K562 (cell line): ENCODE measurements around the gene CLCC1. TPM values are rescaled to one million over a fixed set of nuclear protein-coding genes. Genes with fewer than 3 reads are reported as not detected.

Experiments
- ARID3B ChIP-seq: fragments of 250-450 bp; sonication (Bioruptor Pico); IDR thresholded peaks from 2 replicates; pipeline ENCODE4 v1.4.0; 2020; ENCODE audit warnings: borderline replicate concordance
- BACH1 ChIP-seq: fragments of 200-800 bp; sonication (Bioruptor generic); IDR thresholded peaks from 2 replicates; pipeline ENCODE4 v1.6.1; 2016; ENCODE audit warnings: missing genetic modification characterization, missing compliant biosample characterization
- CAMTA2 ChIP-seq: fragments of 250-450 bp; sonication (Bioruptor Pico); conservative IDR thresholded peaks from 2 replicates; pipeline ENCODE4 v1.5.1; 2022
- CSDE1 ChIP-seq, 2 experiments: fragments of 450-650 bp; IDR thresholded peaks; 2 replicates each; pipeline ENCODE4 v1.6.1; 2016; ENCODE audit warnings: mild to moderate bottlenecking in 1 of 2
- EWSR1 ChIP-seq: fragments of 450-650 bp; IDR thresholded peaks from 2 replicates; pipeline ENCODE4 v1.6.1; 2018; ENCODE audit warnings: borderline replicate concordance, mild to moderate bottlenecking, low read depth, moderate library complexity; ENCODE audit not compliant: partially characterized antibody
- HCFC1 ChIP-seq: IDR thresholded peaks from 2 replicates; pipeline ENCODE4 v1.6.1; 2012; ENCODE audit warnings: low read depth, low read length, improper control_type of control experiment
- KAT8 ChIP-seq: fragments of 450-650 bp; IDR thresholded peaks from 2 replicates; pipeline ENCODE4 v1.6.1; 2016; ENCODE audit warnings: low read depth, mild to moderate bottlenecking
- MXD1 ChIP-seq: fragments of 250-450 bp; sonication (Bioruptor Pico); IDR thresholded peaks from 2 replicates; pipeline ENCODE4 v1.8.0; 2021; ENCODE audit warnings: borderline replicate concordance, mild to moderate bottlenecking, moderate library complexity; ENCODE audit not compliant: poor library complexity, severe bottlenecking
- NCOA1 ChIP-seq: fragments of 450-650 bp; IDR thresholded peaks from 2 replicates; pipeline ENCODE4 v1.6.1; 2016; ENCODE audit warnings: low read depth
- NFRKB ChIP-seq: fragments of 450-650 bp; IDR thresholded peaks from 2 replicates; pipeline ENCODE4 v1.6.1; 2016; ENCODE audit warnings: low read depth
- PCBP1 ChIP-seq: fragments of 200-400 bp; formaldehyde crosslinking; IDR thresholded peaks from 2 replicates; pipeline ENCODE4 v1.6.1; 2018; ENCODE audit warnings: mild to moderate bottlenecking, low read depth, low read length; ENCODE audit not compliant: poor library complexity, severe bottlenecking
- PKNOX1 ChIP-seq: fragments of 450-650 bp; IDR thresholded peaks from 2 replicates; pipeline ENCODE4 v1.6.1; 2016
- RB1 ChIP-seq: fragments of 450-650 bp; IDR thresholded peaks from 2 replicates; pipeline ENCODE4 v1.6.1; 2017; ENCODE audit warnings: low read depth, mild to moderate bottlenecking
- SMAD1 ChIP-seq: fragments of 150-350 bp; IDR thresholded peaks from 2 replicates; pipeline ENCODE4 v1.6.1; 2014; ENCODE audit warnings: low read length, low read depth; ENCODE audit not compliant: partially characterized antibody
- TEAD2 ChIP-seq: fragments of 450-650 bp; IDR thresholded peaks from 2 replicates; pipeline ENCODE4 v1.6.1; 2016; ENCODE audit warnings: missing genetic modification characterization, control low read depth, missing compliant biosample characterization
- ZC3H8 ChIP-seq: fragments of 450-650 bp; IDR thresholded peaks from 2 replicates; pipeline ENCODE4 v1.6.1; 2017
- ZNF57 ChIP-seq: fragments of 450-650 bp; formaldehyde crosslinking; IDR thresholded peaks from 2 replicates; pipeline ENCODE4 v1.4.0; 2020; ENCODE audit warnings: mild to moderate bottlenecking, moderate library complexity
- ZSCAN32 ChIP-seq: fragments of 450-650 bp; formaldehyde crosslinking; IDR thresholded peaks from 2 replicates; pipeline ENCODE4 v1.4.0; 2020; ENCODE audit warnings: mild to moderate bottlenecking, moderate library complexity
- polyA plus RNA-seq, 8 experiments: library from polyadenylated mRNA; depleted of rRNA in 4 of 8; stranded (reverse) in 5 of 8; unstranded in 3 of 8; fragments of >200 nt; fragmentation: Nextera tagmentation in 2 of 8; fragmentation: Illumina TruSeq in 1 of 8; extraction: Ambion mirVana in 2 of 8; extraction: Trizol in 1 of 8; gene quantifications; 2 replicates each; pipeline versions ENCODE4 v1.2.1 to v1.2.3, GENCODE V29; 2011 to 2014; ENCODE audit warnings: inconsistent platforms in 1 of 8, missing spikeins in 1 of 8
- total RNA-seq, 7 experiments: library from RNA; depleted of rRNA in 6 of 7; stranded (reverse); fragments of >200 nt in 6 of 7; fragmentation: Illumina TruSeq in 2 of 7; extraction: Trizol in 2 of 7; gene quantifications; 2 replicates each; pipeline versions ENCODE4 v1.2.1 to v1.2.3, GENCODE V29; 2011 to 2021; ENCODE audit warnings: low replicate concordance in 1 of 7
- TF ChIP-seq, protein P1 (sequence below): fragments of 450-650 bp; IDR thresholded peaks from 2 replicates; pipeline ENCODE4 v1.6.1; 2016; ENCODE audit warnings: mild to moderate bottlenecking
- TF ChIP-seq, protein P2 (sequence below), 2 experiments: fragments of 450-650 bp; IDR thresholded peaks; 2 replicates each; pipeline ENCODE4 v1.6.1; 2016
- TF ChIP-seq, protein P3 (sequence below), 2 experiments: IDR thresholded peaks; 2 replicates each; pipeline ENCODE4 v1.6.1; 2011; ENCODE audit warnings: borderline replicate concordance in 1 of 2, control low read depth in 1 of 2, low read depth in 1 of 2, low read length in 1 of 2, mild to moderate bottlenecking in 1 of 2, mixed read lengths in 1 of 2, moderate library complexity in 1 of 2; ENCODE audit not compliant: insufficient read depth in 1 of 2, insufficient read length in 1 of 2, poor library complexity in 1 of 2, severe bottlenecking in 1 of 2; ENCODE audit errors: extremely low read depth in 1 of 2

CLCC1 gene
- total and polyA plus RNA-seq, 9 of the 15 experiments (the other 6 are each of a cell fraction or from before 2014, with no cell fraction given) = 28.8 to 63.4 (median 40.4) TPM

DNA sequence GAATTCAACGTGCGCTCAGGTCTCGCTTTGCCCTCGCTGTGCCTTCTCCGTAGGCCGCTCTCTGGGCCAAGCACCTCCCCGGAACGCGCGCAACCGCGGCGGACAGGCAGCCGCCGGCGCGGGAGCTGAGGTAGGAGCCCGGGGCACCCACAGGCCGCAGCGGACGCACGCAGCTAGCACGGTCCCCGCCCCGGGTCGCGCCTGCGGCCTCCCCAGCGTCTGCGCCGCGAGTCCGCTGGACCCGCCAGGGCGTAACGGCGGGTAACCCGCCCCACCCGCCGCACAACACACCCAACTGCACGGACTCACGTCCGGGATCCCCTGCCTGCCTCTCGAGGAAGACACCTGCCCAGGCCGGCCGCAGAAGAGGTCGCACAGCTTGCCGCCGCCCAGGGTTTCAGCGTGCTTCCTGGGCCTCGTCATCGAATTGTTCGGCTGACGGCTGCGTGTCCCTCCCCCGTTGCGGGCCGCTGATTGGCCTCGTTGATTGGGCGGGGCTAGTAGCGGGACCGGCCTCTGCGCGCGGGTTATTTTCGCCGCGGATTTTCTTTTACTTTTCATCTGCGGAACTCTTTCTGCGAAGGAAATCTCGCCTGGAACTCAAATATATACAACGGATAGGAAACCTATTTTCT is at the start of gene CLCC1 (continued):
- TF ChIP-seq ARID3B (CRISPR knock-in tag) = no peak
- no peak for TF ChIP-seq ZSCAN32
- TF ChIP-seq, protein P1, sequence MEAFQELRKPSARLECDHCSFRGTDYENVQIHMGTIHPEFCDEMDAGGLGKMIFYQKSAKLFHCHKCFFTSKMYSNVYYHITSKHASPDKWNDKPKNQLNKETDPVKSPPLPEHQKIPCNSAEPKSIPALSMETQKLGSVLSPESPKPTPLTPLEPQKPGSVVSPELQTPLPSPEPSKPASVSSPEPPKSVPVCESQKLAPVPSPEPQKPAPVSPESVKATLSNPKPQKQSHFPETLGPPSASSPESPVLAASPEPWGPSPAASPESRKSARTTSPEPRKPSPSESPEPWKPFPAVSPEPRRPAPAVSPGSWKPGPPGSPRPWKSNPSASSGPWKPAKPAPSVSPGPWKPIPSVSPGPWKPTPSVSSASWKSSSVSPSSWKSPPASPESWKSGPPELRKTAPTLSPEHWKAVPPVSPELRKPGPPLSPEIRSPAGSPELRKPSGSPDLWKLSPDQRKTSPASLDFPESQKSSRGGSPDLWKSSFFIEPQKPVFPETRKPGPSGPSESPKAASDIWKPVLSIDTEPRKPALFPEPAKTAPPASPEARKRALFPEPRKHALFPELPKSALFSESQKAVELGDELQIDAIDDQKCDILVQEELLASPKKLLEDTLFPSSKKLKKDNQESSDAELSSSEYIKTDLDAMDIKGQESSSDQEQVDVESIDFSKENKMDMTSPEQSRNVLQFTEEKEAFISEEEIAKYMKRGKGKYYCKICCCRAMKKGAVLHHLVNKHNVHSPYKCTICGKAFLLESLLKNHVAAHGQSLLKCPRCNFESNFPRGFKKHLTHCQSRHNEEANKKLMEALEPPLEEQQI = no peak
- TF ChIP-seq RB1 = peak; percentile 83
- TF ChIP-seq ZC3H8 = no peak
- no peak for TF ChIP-seq ZNF57 (CRISPR knock-in tag)
- no peak for TF ChIP-seq TEAD2 (tag)
- TF ChIP-seq SMAD1 = peak; percentile 79
- no peak for TF ChIP-seq CAMTA2 (CRISPR knock-in tag)
- TF ChIP-seq, protein P2, sequence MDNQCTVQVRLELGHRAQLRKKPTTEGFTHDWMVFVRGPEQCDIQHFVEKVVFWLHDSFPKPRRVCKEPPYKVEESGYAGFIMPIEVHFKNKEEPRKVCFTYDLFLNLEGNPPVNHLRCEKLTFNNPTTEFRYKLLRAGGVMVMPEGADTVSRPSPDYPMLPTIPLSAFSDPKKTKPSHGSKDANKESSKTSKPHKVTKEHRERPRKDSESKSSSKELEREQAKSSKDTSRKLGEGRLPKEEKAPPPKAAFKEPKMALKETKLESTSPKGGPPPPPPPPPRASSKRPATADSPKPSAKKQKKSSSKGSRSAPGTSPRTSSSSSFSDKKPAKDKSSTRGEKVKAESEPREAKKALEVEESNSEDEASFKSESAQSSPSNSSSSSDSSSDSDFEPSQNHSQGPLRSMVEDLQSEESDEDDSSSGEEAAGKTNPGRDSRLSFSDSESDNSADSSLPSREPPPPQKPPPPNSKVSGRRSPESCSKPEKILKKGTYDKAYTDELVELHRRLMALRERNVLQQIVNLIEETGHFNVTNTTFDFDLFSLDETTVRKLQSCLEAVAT (IDR thresholded peaks at IDR 0.05) = peak in 1 of 2 experiments; percentile 66; a peak in 2 of 4 replicates
- peak; percentile 18 for TF ChIP-seq MXD1 (CRISPR knock-in tag)
- TF ChIP-seq BACH1 = no peak
- no peak for TF ChIP-seq EWSR1
- TF ChIP-seq, protein P3, sequence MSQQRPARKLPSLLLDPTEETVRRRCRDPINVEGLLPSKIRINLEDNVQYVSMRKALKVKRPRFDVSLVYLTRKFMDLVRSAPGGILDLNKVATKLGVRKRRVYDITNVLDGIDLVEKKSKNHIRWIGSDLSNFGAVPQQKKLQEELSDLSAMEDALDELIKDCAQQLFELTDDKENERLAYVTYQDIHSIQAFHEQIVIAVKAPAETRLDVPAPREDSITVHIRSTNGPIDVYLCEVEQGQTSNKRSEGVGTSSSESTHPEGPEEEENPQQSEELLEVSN (IDR thresholded peaks at IDR 0.05; ENCODE audit: borderline replicate concordance in 1 of 2, extremely low read depth in 1 of 2, insufficient read depth in 1 of 2, insufficient read length in 1 of 2, low read depth in 1 of 2, low read length in 1 of 2, poor library complexity in 1 of 2, severe bottlenecking in 1 of 2) = peak; percentile 96
- no peak for TF ChIP-seq KAT8
- TF ChIP-seq CSDE1 (IDR thresholded peaks at IDR 0.05) = no peak
- TF ChIP-seq PCBP1 = peak; percentile 91
- TF ChIP-seq NCOA1 = no peak
- TF ChIP-seq PKNOX1 = peak; percentile 84
- no peak for TF ChIP-seq NFRKB
- TF ChIP-seq HCFC1 = no peak; the same call in 1 of the 2 replicates
